Stomach (tissue), 9 donors: ENCODE results near the gene NPY4R2. TPM values are rescaled to one million over a fixed set of nuclear protein-coding genes. Genes with fewer than 3 reads are reported as not detected.
"Not testable (repeated sequence)": the region's sequence is repeated elsewhere in the genome, so short reads cannot be mapped to it uniquely, and the experiment has no call there.

Source experiments
- DNase-seq, 2 donors: peaks; one replicate each; pipeline versions ENCODE4 v3.0.0 to v3.0.0-alpha.2; 2013 to 2019
- H3K27ac ChIP-seq, 5 donors: fragments of 200-600 bp in 4 of 5; sonication (generic) in 4 of 5; one replicate each; pipeline ENCODE4 v1.5.1; 2013 to 2019; ENCODE audit warnings: mild to moderate bottlenecking in 1 of 5, moderate library complexity in 1 of 5
- H3K27me3 ChIP-seq, 3 donors: fragments of 200-600 bp; sonication (generic); one replicate each; pipeline ENCODE4 v1.5.1; 2017 to 2019; ENCODE audit warnings: mixed run types in 1 of 3
- H3K36me3 ChIP-seq, 4 donors: fragments of 200-600 bp; sonication (generic); 1 replicate in 3 of 4; 2 replicates in 1 of 4; pipeline ENCODE4 v1.5.1; 2016 to 2019
- H3K4me1 ChIP-seq, 4 donors: fragments of 200-600 bp; sonication (generic); one replicate each; pipeline ENCODE4 v1.5.1; 2016 to 2019
- H3K4me3 ChIP-seq, 4 donors: fragments of 200-600 bp; sonication (generic) in 3 of 4; one replicate each; pipeline ENCODE4 v1.5.1; 2016 to 2019; ENCODE audit warnings: mild to moderate bottlenecking in 1 of 4
- H3K9me3 ChIP-seq, 4 donors: fragments of 200-600 bp; sonication (generic); one replicate each; pipeline ENCODE4 v1.5.1; 2016 to 2019
- whole genome bisulfite sequencing, 5 donors: extraction: QIAGEN DNeasy Blood & Tissue Kit in 3 of 5; methylation state at CpG; one replicate each; pipeline versions ENCODE4 v1.1.5 to v1.1.7; 2013 to 2018; 5-methylcytosine and 5-hydroxymethylcytosine counted together
- intact Hi-C: fragments of 100-400 bp; cut with DNase I; formaldehyde crosslinking; loops from one replicate; pipeline ENCODE4 v1.15.1; 2023; ENCODE audit warnings: low total_unique reads
- polyA plus RNA-seq, 3 donors: library from polyadenylated mRNA; stranded (reverse); fragments of 200-250 nt; gene quantifications; one replicate each; pipeline ENCODE4 v1.2.3, GENCODE V29; 2013
- total RNA-seq, 5 donors: library from RNA; depleted of rRNA; stranded (reverse); fragments of >200 nt; gene quantifications; one replicate each; pipeline versions ENCODE4 v1.1.0 to v1.2.3, GENCODE V29; 2014 to 2016
- donor health status: healthy with polysubstance abuse.
- donor health status: Bipolar disorder and iron deficiency.
- donor health status: healthy.

NPY4R2 gene
- total and polyA plus RNA-seq, 8 donors: 0.08 to 1.7 (median 1.2) TPM; not detected in 5

DNA sequence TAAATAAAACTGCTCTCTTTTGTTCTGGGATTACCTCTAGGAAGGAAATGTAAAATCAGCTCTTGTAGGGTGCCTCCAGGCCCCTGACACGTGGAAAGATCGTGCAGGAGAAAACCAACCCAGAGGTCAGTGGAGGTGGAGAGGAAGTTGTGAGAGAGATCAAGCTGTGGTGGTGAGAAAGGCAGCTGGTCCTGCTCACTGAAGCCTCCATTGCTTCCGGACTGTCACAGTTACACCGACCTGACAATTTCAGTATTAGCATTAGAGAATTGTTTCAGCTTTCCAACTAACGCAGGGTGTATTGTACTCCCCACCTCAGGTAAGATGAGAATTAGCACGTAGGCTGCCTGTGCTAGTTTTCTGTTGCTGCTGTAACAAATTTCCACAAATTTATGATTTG lies 50.5 kb downstream of the NPY4R2 start:
- H3K36me3 ChIP-seq, intact Hi-C loops, H3K4me1 ChIP-seq, H3K27ac ChIP-seq, H3K9me3 ChIP-seq, H3K27me3 ChIP-seq, H3K4me3 ChIP-seq, DNase-seq: not testable (repeated sequence)
- WGBS, 5 donors: 89 to 98% (median 91%) methylated on average over 4 to 5 of the region's 6 CpGs

- DNase-seq, H3K36me3 ChIP-seq, H3K27me3 ChIP-seq, intact Hi-C loops, H3K27ac ChIP-seq, H3K4me3 ChIP-seq, H3K4me1 ChIP-seq, H3K9me3 ChIP-seq: not testable (repeated sequence)
- 77 to 85% (median 83%) methylated on average over 2 to 3 of the region's 3 CpGs for WGBS, 5 donors
These were observed 51.6 kb downstream of the NPY4R2 start for GRCh38 chr10:47970047-47970446.

- H3K4me3 ChIP-seq, H3K27ac ChIP-seq, H3K36me3 ChIP-seq, H3K27me3 ChIP-seq, intact Hi-C loops, DNase-seq, H3K9me3 ChIP-seq, H3K4me1 ChIP-seq: not testable (repeated sequence)
- no CpG with 5 or more reads among the region's 5 CpGs for WGBS, 5 donors
These were observed 53.1 kb downstream of the NPY4R2 start for GRCh38 chr10:47971598-47971997.

DNA sequence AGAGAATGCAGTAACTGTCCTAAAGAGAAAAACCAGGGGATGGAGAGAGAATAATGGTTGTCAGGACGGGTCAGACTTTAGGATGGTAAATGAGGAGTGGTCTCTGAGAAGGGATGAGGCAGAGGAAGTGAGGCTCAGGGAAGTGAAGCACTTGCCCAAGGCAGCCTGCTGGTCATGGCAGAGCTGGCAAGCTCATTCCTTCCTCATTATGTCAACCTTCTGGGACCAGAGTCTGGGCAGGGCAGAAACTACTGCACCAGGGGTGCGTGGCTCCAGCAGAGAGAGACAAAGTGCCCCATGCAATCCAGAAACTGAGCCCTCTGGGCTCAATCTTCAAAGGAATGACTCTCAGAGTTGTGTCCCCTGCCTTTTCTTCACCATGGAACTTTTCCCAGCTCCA lies 53.6 kb downstream of the NPY4R2 start:
- DNase-seq, H3K36me3 ChIP-seq, H3K27me3 ChIP-seq, H3K27ac ChIP-seq, intact Hi-C loops, H3K4me3 ChIP-seq, H3K4me1 ChIP-seq, H3K9me3 ChIP-seq: not testable (repeated sequence)
- 70 to 88% methylated on average over 1 of the region's 2 CpGs; no CpG with 5 or more reads in 3 of the 5 donors for WGBS, 5 donors

Other genes starting within 250 kb of the NPY4R2 start
- under 1 TPM in 1 of 5 donors, not detected in 4; 0.73 TPM for gene SYT15B, start 155.1 kb upstream of the NPY4R2 start, total RNA-seq
- under 1 TPM in 2 of 3 donors, not detected in 1; 0.20 to 0.31 TPM for gene SYT15B, start 155.1 kb upstream of the NPY4R2 start, polyA plus RNA-seq
- not detected for gene FAM25C, start 81.1 kb downstream of the NPY4R2 start, total RNA-seq
- gene FAM25C, start 81.1 kb downstream of the NPY4R2 start, polyA plus RNA-seq: not detected